WI38 (cell line): ENCODE data around the gene RAVER2.

Source experiments
- H3K4me3 ChIP-seq: 2 replicates; pipeline ENCODE4 v1.5.1; 2011; ENCODE audit warnings: low read depth, mild to moderate bottlenecking, control low read depth, low read length
- CTCF ChIP-seq: IDR thresholded peaks from 2 replicates; pipeline ENCODE4 v1.5.1; 2012; ENCODE audit warnings: low read depth, mild to moderate bottlenecking, control low read depth, low read length

Gene RAVER2

GRCh38 chr1:64705591-64705990 lies 39.3 kb upstream of the RAVER2 start:
- TF ChIP-seq CTCF, result no peak
- H3K4me3 ChIP-seq, result no peak overlapping the region

GRCh38 chr1:64711266-64711665 lies 33.6 kb upstream of the RAVER2 start:
- no peak for TF ChIP-seq CTCF
- H3K4me3 ChIP-seq, result no peak overlapping the region

GRCh38 chr1:64712049-64712448 lies 32.8 kb upstream of the RAVER2 start:
- no peak for TF ChIP-seq CTCF
- H3K4me3 ChIP-seq, result no peak overlapping the region

- TF ChIP-seq CTCF, result no peak
- no peak overlapping the region for H3K4me3 ChIP-seq
Measured at GRCh38 chr1:64715186-64715585, 29.7 kb upstream of the RAVER2 start.

GRCh38 chr1:64721135-64721534 lies 23.7 kb upstream of the RAVER2 start:
- TF ChIP-seq CTCF, result no peak
- H3K4me3 ChIP-seq, result no peak overlapping the region

- H3K4me3 ChIP-seq, result no peak overlapping the region
- TF ChIP-seq CTCF, result no peak
Measured at GRCh38 chr1:64721576-64722145, 23.2 kb upstream of the RAVER2 start.

- no peak overlapping the region for H3K4me3 ChIP-seq
- TF ChIP-seq CTCF, result no peak
Measured at GRCh38 chr1:64727861-64728260, 17.0 kb upstream of the RAVER2 start.
